AG10803 (cell line): ENCODE measurements around the gene ZFR2.

ENCODE experiments used
- DNase-seq: peaks from one replicate; pipeline ENCODE4 v3.0.0; 2010; ENCODE audit warnings: low read depth
- H3K4me3 ChIP-seq: 2 replicates; pipeline ENCODE4 v1.5.1; 2011; ENCODE audit warnings: mild to moderate bottlenecking, low read length, control low read depth
- CTCF ChIP-seq: conservative IDR thresholded peaks from 2 replicates; pipeline ENCODE4 v1.5.1; 2011; ENCODE audit warnings: mild to moderate bottlenecking, low read length, control low read depth, inconsistent platforms

Gene ZFR2

GRCh38 chr19:3831601-3832000, 37.2 kb downstream of the ZFR2 start:
- DNase-seq = no peak
- TF ChIP-seq CTCF = no peak
- H3K4me3 ChIP-seq = no peak overlapping the region

- no peak for DNase-seq
- no peak overlapping the region for H3K4me3 ChIP-seq
- TF ChIP-seq CTCF = no peak
Observed at GRCh38 chr19:3830621-3831589, 37.9 kb downstream of the ZFR2 start.

DNA sequence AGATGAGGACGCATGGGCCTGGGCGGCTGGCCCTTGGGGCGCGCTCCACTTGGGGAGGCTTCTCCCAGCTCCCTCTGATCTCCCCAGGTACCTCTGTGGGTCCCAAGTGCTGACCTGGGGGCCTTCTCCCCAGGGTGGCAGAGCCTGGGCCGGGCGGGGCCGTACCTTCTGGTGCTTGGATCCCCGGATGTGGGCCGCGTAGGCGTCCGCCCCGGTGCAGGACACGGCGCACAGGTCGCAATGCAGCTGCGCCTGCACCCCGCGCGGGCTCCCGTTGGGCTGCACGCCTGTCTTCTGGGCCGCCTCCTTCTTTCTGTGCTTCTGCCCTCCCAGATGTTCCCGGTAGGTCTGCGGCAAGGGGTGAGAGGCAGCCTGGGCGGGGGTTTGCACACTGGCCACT, 41.5 kb downstream of the ZFR2 start:
- H3K4me3 ChIP-seq = no peak overlapping the region
- TF ChIP-seq CTCF = no peak
- no peak for DNase-seq

- no peak for DNase-seq
- no peak for TF ChIP-seq CTCF
- no peak overlapping the region for H3K4me3 ChIP-seq
Observed at GRCh38 chr19:3826163-3826562, 42.7 kb downstream of the ZFR2 start.

GRCh38 chr19:3825286-3825956, 43.4 kb downstream of the ZFR2 start:
- no peak overlapping the region for H3K4me3 ChIP-seq
- no peak for TF ChIP-seq CTCF
- no peak for DNase-seq

DNA sequence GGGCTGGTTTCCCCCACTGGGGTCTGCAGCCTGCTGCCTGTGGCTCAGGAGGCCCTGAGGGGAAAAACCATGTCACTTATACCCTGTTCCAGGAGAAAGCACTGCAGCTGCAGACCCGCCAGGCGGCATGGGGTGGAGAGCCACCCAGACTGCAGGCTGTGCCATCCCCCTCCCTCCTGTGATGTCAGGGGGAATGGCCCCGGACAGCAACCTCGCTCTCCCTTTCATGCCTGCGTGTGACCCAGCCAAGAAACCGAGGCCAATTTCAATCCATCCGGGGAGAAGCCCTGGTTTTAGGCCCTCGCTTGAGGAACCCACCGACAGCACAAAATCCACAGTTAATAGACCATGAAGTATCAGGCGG, 45.5 kb downstream of the ZFR2 start:
- no peak for DNase-seq
- no peak for TF ChIP-seq CTCF
- H3K4me3 ChIP-seq = no peak overlapping the region
